MM.1S (cell line): Measurements from ENCODE around the gene FOXJ3.

Experiments used
- CTCF ChIP-seq: fragments of 300-600 bp; sonication (generic); IDR thresholded peaks from 2 replicates; pipeline ENCODE4 v1.5.1; 2016; ENCODE audit warnings: antibody characterized with exemption, low read length, mixed read lengths
- EZH2 ChIP-seq: fragments of 300-600 bp; sonication (generic); optimal IDR thresholded peaks from 2 replicates; pipeline ENCODE3; 2017; ENCODE audit warnings: low read depth, mild to moderate bottlenecking, antibody characterized with exemption, low read length, mixed read lengths

GRCh38 chr1:42364542-42364941, 29.5 kb upstream of the FOXJ3 start:
- TF ChIP-seq EZH2: no peak
- no peak for TF ChIP-seq CTCF
